GM18858 (cell line): ENCODE measurements around the gene KCNAB3.

Experiments used
- ATAC-seq: cut with Tn5 transposase; IDR thresholded peaks from one replicate; pipeline ENCODE4 v1.9.1; 2021; ENCODE audit not compliant: unreplicated experiment

Gene KCNAB3

GRCh38 chr17:7903154-7904103 is 26.2 kb downstream of the KCNAB3 start:
- ATAC-seq: no peak

- ATAC-seq: no peak
Measured at GRCh38 chr17:7897773-7898172, 31.9 kb downstream of the KCNAB3 start.

GRCh38 chr17:7897090-7897489 is 32.6 kb downstream of the KCNAB3 start:
- no peak for ATAC-seq

GRCh38 chr17:7894866-7895265 is 34.8 kb downstream of the KCNAB3 start:
- ATAC-seq: no peak

- no peak for ATAC-seq
Measured at GRCh38 chr17:7894226-7894625, 35.4 kb downstream of the KCNAB3 start.

- no peak for ATAC-seq
Measured at GRCh38 chr17:7893187-7893880, 36.3 kb downstream of the KCNAB3 start.

- ATAC-seq: no peak
Measured at GRCh38 chr17:7889166-7889955, 40.3 kb downstream of the KCNAB3 start.

GRCh38 chr17:7888184-7888920 is 41.3 kb downstream of the KCNAB3 start, which contains the start of gene CHD3:
Gene CHD3, plus strand, starts transcription at chr17:7888789. Its CDS starts 212 bp downstream, at chr17:7889001.
- no peak for ATAC-seq

GRCh38 chr17:7887482-7888183 is 42.0 kb downstream of the KCNAB3 start:
- no peak for ATAC-seq

- no peak for ATAC-seq
Measured at GRCh38 chr17:7887038-7887481, 42.6 kb downstream of the KCNAB3 start.

GRCh38 chr17:7886227-7887037 is 43.2 kb downstream of the KCNAB3 start:
- ATAC-seq: no peak

GRCh38 chr17:7885367-7886226 is 44.1 kb downstream of the KCNAB3 start:
- ATAC-seq: no peak

GRCh38 chr17:7884581-7885366 is 44.9 kb downstream of the KCNAB3 start:
- no peak for ATAC-seq

GRCh38 chr17:7883781-7884386 is 45.8 kb downstream of the KCNAB3 start:
- ATAC-seq: no peak

GRCh38 chr17:7882629-7883028 is 47.0 kb downstream of the KCNAB3 start:
- no peak for ATAC-seq

- no peak for ATAC-seq
Measured at GRCh38 chr17:7882068-7882467, 47.6 kb downstream of the KCNAB3 start.
